Brain microvascular endothelial cell (primary cell): ENCODE data around the gene TEAD1.

ENCODE experiments used
- DNase-seq: peaks from one replicate; pipeline ENCODE4 v3.0.0-alpha.2; 2020
- H3K27ac ChIP-seq: fragments of 250-450 bp; sonication (Bioruptor Pico); 2 replicates; pipeline ENCODE4 v1.5.1; 2020; ENCODE audit warnings: mild to moderate bottlenecking, moderate library complexity
- H3K27me3 ChIP-seq: fragments of 250-450 bp; sonication (Bioruptor Pico); replicated peaks from 2 replicates; pipeline ENCODE4 v1.5.1; 2020; ENCODE audit warnings: mild to moderate bottlenecking
- H3K36me3 ChIP-seq: fragments of 250-450 bp; sonication (Bioruptor Pico); replicated peaks from 2 replicates; pipeline ENCODE4 v1.5.1; 2020; ENCODE audit warnings: mild to moderate bottlenecking
- H3K4me3 ChIP-seq: 2 replicates; pipeline ENCODE4 v1.5.1; 2011; ENCODE audit warnings: low read depth, mild to moderate bottlenecking, control low read depth, low read length, moderate library complexity
- CTCF ChIP-seq: IDR thresholded peaks from 2 replicates; pipeline ENCODE4 v1.5.1; 2011; ENCODE audit warnings: low read depth, mild to moderate bottlenecking, moderate library complexity, low read length, control low read depth, inconsistent platforms; ENCODE audit errors: missing control alignments
- in situ Hi-C: cut with HindIII; loops from 2 replicates; pipeline ENCODE4 v1.10.0; 2017; ENCODE audit warnings: low sequenced_read_pairs, low pct_ligation_motif_present

Gene TEAD1

GRCh38 chr11:12667646-12668045 is 6.6 kb upstream of the TEAD1 start:
- no peak for DNase-seq
- H3K4me3 ChIP-seq = no peak overlapping the region
- no peaks in the 10 kb centered on the region for H3K27me3 ChIP-seq
- no peak for TF ChIP-seq CTCF
- in situ Hi-C loops = no loop called here
- no peak overlapping the region for H3K27ac ChIP-seq
- H3K36me3 ChIP-seq = no peaks in the 10 kb centered on the region

DNA sequence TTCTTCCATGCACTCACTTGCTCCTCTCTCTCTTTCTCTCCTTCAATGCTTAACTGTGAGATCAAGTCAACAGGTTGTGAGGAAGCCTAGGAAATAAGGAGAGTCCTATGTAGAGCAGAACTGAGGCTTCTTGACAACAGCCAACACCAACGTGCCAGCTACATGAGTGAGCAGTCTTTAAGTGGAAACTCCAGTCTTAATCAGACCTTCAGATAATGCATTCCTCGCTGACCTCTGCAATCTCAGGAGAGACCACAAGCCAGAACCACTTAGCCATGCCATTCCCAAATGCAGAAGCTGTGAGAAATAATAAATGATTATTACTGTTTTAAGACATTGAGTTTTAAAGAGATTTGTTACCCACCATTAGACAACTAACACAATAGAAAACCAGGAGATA is 6.1 kb upstream of the TEAD1 start:
- no peak for DNase-seq
- H3K27ac ChIP-seq = no peak overlapping the region
- no peak overlapping the region for H3K4me3 ChIP-seq
- in situ Hi-C loops = no loop called here
- H3K27me3 ChIP-seq = no peaks in the 10 kb centered on the region
- no peak for TF ChIP-seq CTCF
- H3K36me3 ChIP-seq = no peaks in the 10 kb centered on the region

- no peak overlapping the region for H3K27ac ChIP-seq
- in situ Hi-C loops = no loop called here
- no peak for DNase-seq
- H3K36me3 ChIP-seq = no peaks in the 10 kb centered on the region
- no peak overlapping the region for H3K4me3 ChIP-seq
- TF ChIP-seq CTCF = no peak
- H3K27me3 ChIP-seq = no peaks in the 10 kb centered on the region
Measured at GRCh38 chr11:12669930-12670329, 4.3 kb upstream of the TEAD1 start.

- Histone ChIP-seq H3K4me3 (no peak overlapping the region), H3K27ac (no peak overlapping the region), H3K27me3 (no peaks in the 10 kb centered on the region), H3K36me3 (no peaks in the 10 kb centered on the region)
- in situ Hi-C loops = no loop called here
- no peak for DNase-seq
- no peak for TF ChIP-seq CTCF
Measured at GRCh38 chr11:12671370-12671769, 2.9 kb upstream of the TEAD1 start.

DNA sequence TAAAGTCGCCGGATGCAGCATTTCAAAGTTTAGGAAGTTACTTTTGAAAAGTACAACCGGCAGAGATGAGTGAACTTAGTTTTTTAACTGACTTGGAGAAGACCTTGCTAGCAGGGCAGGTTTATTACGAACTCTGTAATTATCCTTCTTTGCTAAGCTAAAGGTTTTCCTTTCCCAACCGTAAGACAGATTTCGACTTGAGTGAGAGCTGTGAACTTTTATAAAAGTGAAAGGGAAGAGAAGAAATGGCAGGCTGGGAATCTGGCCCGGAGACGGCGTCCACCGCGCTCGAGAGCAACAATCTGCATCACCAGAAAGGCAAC is 659 bp upstream of the TEAD1 start:
- DNase-seq = no peak
- peaks cover 2% of the 10 kb centered on the region for H3K36me3 ChIP-seq
- H3K4me3 ChIP-seq = peak overlapping the region; percentile 74
- no peak for TF ChIP-seq CTCF
- in situ Hi-C loops = no loop called here
- no peaks in the 10 kb centered on the region for H3K27me3 ChIP-seq
- H3K27ac ChIP-seq = peak overlapping the region; percentile 90

- in situ Hi-C loops = no loop called here
- no peak for TF ChIP-seq CTCF
- H3K27ac ChIP-seq = peak overlapping the region; percentile 90
- peak overlapping the region; percentile 57 for H3K4me3 ChIP-seq
- DNase-seq = no peak
- H3K36me3 ChIP-seq = peaks cover 2% of the 10 kb centered on the region
- H3K27me3 ChIP-seq = no peaks in the 10 kb centered on the region
Measured at GRCh38 chr11:12674571-12674935, 332 bp downstream of the TEAD1 start.
